Measurements from ENCODE around the gene FRY.

- TF ChIP-seq CTCF (IDR thresholded peaks at IDR 0.05) (no peak), POLR2A (IDR thresholded peaks at IDR 0.05) (no peak)
These were observed 160.0 kb downstream of the FRY start for GRCh38 chr13:32191452-32191998.

Data from uterus (tissue), 2 donors.